ENCODE measurements around the gene CCL22.

CCL22 gene

GRCh38 chr16:57384248-57385070, 25.9 kb downstream of the CCL22 start:
- WGBS (ENCODE audit: insufficient coverage, insufficient read length): no CpG with 5 or more reads among the region's 11 CpGs
- no peak overlapping the region for H3K27ac ChIP-seq (ENCODE audit: low read length)
- H3K4me3 ChIP-seq (ENCODE audit: low read length): no peak overlapping the region
- no peaks in the 10 kb centered on the region for H3K4me1 ChIP-seq (ENCODE audit: control insufficient read depth, insufficient read depth, low read length)
- H3K9me3 ChIP-seq (ENCODE audit: control insufficient read depth, insufficient read depth, low read length): no peaks in the 10 kb centered on the region
- DNase-seq (ENCODE audit: low read depth, low spot score): no peak
- no peaks in the 10 kb centered on the region for H3K36me3 ChIP-seq (ENCODE audit: control insufficient read depth, insufficient read depth, low read length)
- no peaks in the 10 kb centered on the region for H3K27me3 ChIP-seq (ENCODE audit: control insufficient read depth, insufficient read depth, low read length)

DNA sequence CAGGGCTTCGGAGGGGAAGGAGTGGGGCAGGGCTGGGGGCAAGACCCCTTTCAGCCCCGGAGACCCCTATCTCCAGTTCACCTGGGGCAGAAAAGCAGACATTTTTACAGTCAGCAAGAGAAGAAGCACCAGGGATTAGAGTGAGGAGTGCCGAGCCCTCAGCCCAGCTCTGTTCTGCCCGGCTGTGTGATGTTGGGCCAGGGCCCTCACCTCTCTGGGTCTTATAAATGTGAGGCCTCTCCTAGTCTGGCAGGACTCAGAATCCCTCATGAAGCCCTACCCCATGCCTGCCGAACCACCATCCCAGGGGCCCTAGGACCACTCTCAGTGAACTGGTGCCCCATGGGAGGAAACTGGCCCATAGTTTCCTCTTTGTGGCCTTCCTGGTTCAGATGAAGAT, 26.5 kb downstream of the CCL22 start:
- Histone ChIP-seq H3K36me3 (ENCODE audit: control insufficient read depth, insufficient read depth, low read length) (no peaks in the 10 kb centered on the region), H3K27me3 (ENCODE audit: control insufficient read depth, insufficient read depth, low read length) (no peaks in the 10 kb centered on the region), H3K4me3 (ENCODE audit: low read length) (no peak overlapping the region), H3K9me3 (ENCODE audit: control insufficient read depth, insufficient read depth, low read length) (no peaks in the 10 kb centered on the region), H3K4me1 (ENCODE audit: control insufficient read depth, insufficient read depth, low read length) (no peaks in the 10 kb centered on the region), H3K27ac (ENCODE audit: low read length) (no peak overlapping the region)
- DNase-seq (ENCODE audit: low read depth, low spot score): no peak
- no CpG with 5 or more reads among the region's 5 CpGs for WGBS (ENCODE audit: insufficient coverage, insufficient read length)

GRCh38 chr16:57386381-57386951, 27.9 kb downstream of the CCL22 start:
- no CpG with 5 or more reads among the region's 5 CpGs for WGBS (ENCODE audit: insufficient coverage, insufficient read length)
- DNase-seq (ENCODE audit: low read depth, low spot score): no peak
- no peaks in the 10 kb centered on the region for H3K9me3 ChIP-seq (ENCODE audit: control insufficient read depth, insufficient read depth, low read length)
- H3K27me3 ChIP-seq (ENCODE audit: control insufficient read depth, insufficient read depth, low read length): no peaks in the 10 kb centered on the region
- no peak overlapping the region for H3K4me3 ChIP-seq (ENCODE audit: low read length)
- H3K36me3 ChIP-seq (ENCODE audit: control insufficient read depth, insufficient read depth, low read length): no peaks in the 10 kb centered on the region
- no peak overlapping the region for H3K27ac ChIP-seq (ENCODE audit: low read length)
- no peaks in the 10 kb centered on the region for H3K4me1 ChIP-seq (ENCODE audit: control insufficient read depth, insufficient read depth, low read length)

DNA sequence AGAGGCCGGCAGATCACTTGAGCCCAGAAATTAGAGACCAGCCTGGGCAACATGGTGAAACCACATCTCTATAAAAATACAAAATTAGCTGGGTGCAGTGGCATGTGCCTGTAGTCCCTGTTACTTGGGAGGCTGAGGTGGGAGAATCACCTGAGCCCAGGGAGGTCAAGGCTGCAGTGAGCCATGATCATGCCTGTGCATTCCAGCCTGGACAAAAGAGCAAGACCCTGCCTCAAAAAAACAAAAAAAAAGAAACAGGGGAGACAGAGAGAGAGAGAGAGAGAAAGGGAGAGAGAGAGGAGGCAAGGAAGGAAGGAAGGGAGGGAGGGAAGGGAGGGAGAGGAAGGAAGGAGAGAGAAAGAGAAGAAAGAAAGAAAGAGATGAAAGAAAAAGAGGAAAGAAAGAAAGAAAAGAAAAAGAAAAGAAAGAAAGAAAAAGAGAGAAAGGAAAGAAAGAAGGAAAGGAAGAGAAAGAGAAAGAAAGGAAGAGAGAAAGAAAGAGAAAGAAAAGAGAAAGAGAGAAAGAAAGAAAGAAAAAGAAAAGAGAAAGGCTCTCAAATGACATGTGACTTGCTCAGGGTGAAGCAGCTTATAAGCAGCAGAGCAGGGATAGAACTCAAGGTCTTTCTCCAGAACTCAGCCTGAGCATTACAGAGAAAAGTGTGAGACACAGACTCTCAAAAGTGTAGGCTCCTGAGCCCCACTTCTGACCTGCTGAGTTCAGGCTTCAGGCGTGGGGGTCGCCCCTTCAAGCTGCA, 29.2 kb downstream of the CCL22 start:
- H3K27me3 ChIP-seq (ENCODE audit: control insufficient read depth, insufficient read depth, low read length): no peaks in the 10 kb centered on the region
- H3K36me3 ChIP-seq (ENCODE audit: control insufficient read depth, insufficient read depth, low read length): no peaks in the 10 kb centered on the region
- no peak for DNase-seq (ENCODE audit: low read depth, low spot score)
- no peak overlapping the region for H3K4me3 ChIP-seq (ENCODE audit: low read length)
- no peaks in the 10 kb centered on the region for H3K4me1 ChIP-seq (ENCODE audit: control insufficient read depth, insufficient read depth, low read length)
- no peaks in the 10 kb centered on the region for H3K9me3 ChIP-seq (ENCODE audit: control insufficient read depth, insufficient read depth, low read length)
- no peak overlapping the region for H3K27ac ChIP-seq (ENCODE audit: low read length)
- WGBS (ENCODE audit: insufficient coverage, insufficient read length): no CpG with 5 or more reads among the region's 3 CpGs

GRCh38 chr16:57388359-57389086, 29.9 kb downstream of the CCL22 start:
- Histone ChIP-seq H3K4me1 (ENCODE audit: control insufficient read depth, insufficient read depth, low read length) (no peaks in the 10 kb centered on the region), H3K9me3 (ENCODE audit: control insufficient read depth, insufficient read depth, low read length) (no peaks in the 10 kb centered on the region), H3K4me3 (ENCODE audit: low read length) (no peak overlapping the region), H3K36me3 (ENCODE audit: control insufficient read depth, insufficient read depth, low read length) (no peaks in the 10 kb centered on the region), H3K27me3 (ENCODE audit: control insufficient read depth, insufficient read depth, low read length) (no peaks in the 10 kb centered on the region), H3K27ac (ENCODE audit: low read length) (no peak overlapping the region)
- DNase-seq (ENCODE audit: low read depth, low spot score): no peak
- WGBS (ENCODE audit: insufficient coverage, insufficient read length): 100% methylated on average over 3 of the region's 7 CpGs

- WGBS (ENCODE audit: insufficient coverage, insufficient read length): no CpG with 5 or more reads among the region's 3 CpGs
- Histone ChIP-seq H3K27ac (ENCODE audit: low read length) (no peak overlapping the region), H3K36me3 (ENCODE audit: control insufficient read depth, insufficient read depth, low read length) (no peaks in the 10 kb centered on the region), H3K4me3 (ENCODE audit: low read length) (no peak overlapping the region), H3K27me3 (ENCODE audit: control insufficient read depth, insufficient read depth, low read length) (no peaks in the 10 kb centered on the region), H3K4me1 (ENCODE audit: control insufficient read depth, insufficient read depth, low read length) (no peaks in the 10 kb centered on the region), H3K9me3 (ENCODE audit: control insufficient read depth, insufficient read depth, low read length) (no peaks in the 10 kb centered on the region)
- DNase-seq (ENCODE audit: low read depth, low spot score): no peak
Observed at GRCh38 chr16:57389087-57389468, 30.5 kb downstream of the CCL22 start.

DNA sequence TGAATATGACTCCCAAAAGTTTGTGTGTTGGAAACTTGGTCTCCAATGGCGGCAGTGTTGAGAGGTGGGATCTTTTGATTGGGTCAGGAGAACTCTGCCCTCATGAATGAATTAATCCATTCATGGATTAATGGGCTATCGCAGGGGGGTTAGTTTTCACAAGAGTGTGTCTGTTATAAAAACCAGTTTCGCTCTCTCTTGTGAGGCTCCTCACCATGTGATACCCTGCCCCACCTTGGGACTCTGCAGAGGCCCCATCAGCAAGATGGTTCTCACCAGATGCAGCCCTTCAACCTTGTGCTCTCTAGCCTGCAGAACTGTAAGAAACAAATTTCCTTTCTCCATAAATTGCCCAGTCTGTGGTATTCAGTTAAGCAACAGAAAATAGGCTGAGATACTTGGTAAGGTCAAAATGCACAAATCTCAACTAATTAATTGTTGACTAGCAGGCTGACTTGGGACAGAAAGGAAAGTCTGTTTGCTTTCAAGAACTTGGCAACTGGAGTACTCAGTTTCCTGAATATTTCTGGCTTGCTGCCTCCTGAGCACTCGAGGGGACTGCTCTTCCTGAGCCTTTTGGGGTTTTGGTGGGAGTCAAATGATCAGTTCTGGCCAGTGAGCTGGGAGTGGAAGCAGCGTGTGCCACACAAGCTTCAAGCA, 32.2 kb downstream of the CCL22 start:
- WGBS (ENCODE audit: insufficient coverage, insufficient read length): no CpG with 5 or more reads among the region's 5 CpGs
- DNase-seq (ENCODE audit: low read depth, low spot score): no peak

GRCh38 chr16:57391300-57391699, 32.7 kb downstream of the CCL22 start:
- no peak overlapping the region for H3K27ac ChIP-seq (ENCODE audit: low read length)
- H3K4me3 ChIP-seq (ENCODE audit: low read length): no peak overlapping the region
- no peaks in the 10 kb centered on the region for H3K4me1 ChIP-seq (ENCODE audit: control insufficient read depth, insufficient read depth, low read length)
- H3K9me3 ChIP-seq (ENCODE audit: control insufficient read depth, insufficient read depth, low read length): no peaks in the 10 kb centered on the region
- no CpG with 5 or more reads among the region's 4 CpGs for WGBS (ENCODE audit: insufficient coverage, insufficient read length)
- no peak for DNase-seq (ENCODE audit: low read depth, low spot score)
- H3K36me3 ChIP-seq (ENCODE audit: control insufficient read depth, insufficient read depth, low read length): no peaks in the 10 kb centered on the region
- H3K27me3 ChIP-seq (ENCODE audit: control insufficient read depth, insufficient read depth, low read length): no peaks in the 10 kb centered on the region

More for the DNA sequence above, 32.2 kb downstream of the CCL22 start:
- no peaks in the 10 kb centered on the region for H3K9me3 ChIP-seq (ENCODE audit: control insufficient read depth, insufficient read depth, low read length)
- H3K36me3 ChIP-seq (ENCODE audit: control insufficient read depth, insufficient read depth, low read length): no peaks in the 10 kb centered on the region
- H3K27me3 ChIP-seq (ENCODE audit: control insufficient read depth, insufficient read depth, low read length): no peaks in the 10 kb centered on the region
- H3K4me3 ChIP-seq (ENCODE audit: low read length): no peak overlapping the region
- no peak overlapping the region for H3K27ac ChIP-seq (ENCODE audit: low read length)
- H3K4me1 ChIP-seq (ENCODE audit: control insufficient read depth, insufficient read depth, low read length): no peaks in the 10 kb centered on the region

DNA sequence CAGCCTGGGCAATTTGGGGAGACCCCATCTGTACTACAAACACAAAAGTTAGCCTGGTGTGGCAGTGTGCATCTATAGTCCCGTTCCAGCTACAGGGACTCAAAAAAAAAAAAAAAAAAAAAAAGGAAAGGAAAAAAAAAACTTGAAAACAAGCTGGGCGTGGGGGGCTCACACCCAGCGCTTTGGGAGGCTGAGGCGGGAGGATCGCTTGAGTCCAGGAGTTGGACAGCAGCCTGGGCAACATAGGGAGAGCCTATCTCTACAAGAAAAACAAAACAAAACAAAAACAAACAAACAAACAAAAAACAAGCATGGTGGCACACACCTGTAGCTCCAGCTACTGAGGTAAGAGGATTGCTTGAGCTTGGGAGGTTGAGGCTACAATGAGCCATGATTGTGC, 33.1 kb downstream of the CCL22 start:
- Histone ChIP-seq H3K36me3 (ENCODE audit: control insufficient read depth, insufficient read depth, low read length) (no peaks in the 10 kb centered on the region), H3K27ac (ENCODE audit: low read length) (no peak overlapping the region), H3K4me1 (ENCODE audit: control insufficient read depth, insufficient read depth, low read length) (no peaks in the 10 kb centered on the region), H3K4me3 (ENCODE audit: low read length) (no peak overlapping the region), H3K9me3 (ENCODE audit: control insufficient read depth, insufficient read depth, low read length) (no peaks in the 10 kb centered on the region), H3K27me3 (ENCODE audit: control insufficient read depth, insufficient read depth, low read length) (no peaks in the 10 kb centered on the region)
- DNase-seq (ENCODE audit: low read depth, low spot score): no peak
- no CpG with 5 or more reads among the region's 5 CpGs for WGBS (ENCODE audit: insufficient coverage, insufficient read length)

DNA sequence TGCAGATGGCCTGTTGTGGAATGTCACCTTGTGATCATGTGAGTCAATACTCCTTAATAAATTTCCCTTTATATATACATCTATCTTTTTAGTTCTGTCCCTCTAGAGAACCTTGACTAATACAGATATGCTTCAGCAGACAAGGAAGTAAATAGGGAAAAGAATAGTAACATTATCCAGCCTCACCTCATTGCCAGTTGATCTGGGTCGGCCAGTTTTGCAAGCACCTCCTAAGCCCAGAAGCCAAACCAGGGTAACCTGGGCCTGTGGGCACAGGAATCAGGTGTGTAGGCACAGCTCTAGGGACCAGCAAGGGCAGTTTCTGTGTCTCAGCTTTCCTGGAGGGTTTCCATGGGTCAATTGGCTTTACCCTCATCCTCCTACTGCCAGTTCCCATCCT, 34.1 kb downstream of the CCL22 start:
- no peak for DNase-seq (ENCODE audit: low read depth, low spot score)

More for the DNA sequence above, 34.1 kb downstream of the CCL22 start:
- Histone ChIP-seq H3K27me3 (ENCODE audit: control insufficient read depth, insufficient read depth, low read length) (no peaks in the 10 kb centered on the region), H3K36me3 (ENCODE audit: control insufficient read depth, insufficient read depth, low read length) (no peaks in the 10 kb centered on the region), H3K4me1 (ENCODE audit: control insufficient read depth, insufficient read depth, low read length) (no peaks in the 10 kb centered on the region), H3K4me3 (ENCODE audit: low read length) (no peak overlapping the region), H3K27ac (ENCODE audit: low read length) (no peak overlapping the region), H3K9me3 (ENCODE audit: control insufficient read depth, insufficient read depth, low read length) (no peaks in the 10 kb centered on the region)
- WGBS (ENCODE audit: insufficient coverage, insufficient read length): no CpG with 5 or more reads among the region's 1 CpG

All from iPS DF 6.9 (cell line).